ENCODE measurements around the gene LRCH1.
"Not testable (repeated sequence)": the region's sequence is repeated elsewhere in the genome, so short reads cannot be mapped to it uniquely, and the experiment has no call there.

LRCH1 gene

DNA sequence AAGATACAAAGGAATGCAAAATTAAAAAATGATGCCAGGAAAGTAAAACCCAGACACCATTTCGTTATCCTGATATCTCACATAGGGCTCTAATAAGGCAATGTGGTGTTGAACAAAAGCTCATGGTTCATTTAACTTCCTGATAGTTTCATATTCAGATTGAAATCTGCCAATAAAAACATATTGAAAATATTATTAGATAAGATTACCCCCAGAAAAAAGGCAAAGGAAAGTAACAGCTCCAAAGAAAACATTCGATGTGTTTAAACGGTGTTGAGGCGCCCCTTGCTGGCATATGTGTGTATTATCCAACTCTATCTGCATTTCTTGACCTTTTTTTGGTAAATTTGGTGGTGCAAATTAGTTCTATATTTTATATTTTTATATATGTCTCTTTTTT lies 168.1 kb downstream of the LRCH1 start:
- DNase-seq, result peak; percentile 34

- DNase-seq, result no peak
These were observed 173.4 kb downstream of the LRCH1 start for GRCh38 chr13:46726347-46726746.

GRCh38 chr13:46728777-46729176 lies 175.8 kb downstream of the LRCH1 start:
- no peak for DNase-seq

DNA sequence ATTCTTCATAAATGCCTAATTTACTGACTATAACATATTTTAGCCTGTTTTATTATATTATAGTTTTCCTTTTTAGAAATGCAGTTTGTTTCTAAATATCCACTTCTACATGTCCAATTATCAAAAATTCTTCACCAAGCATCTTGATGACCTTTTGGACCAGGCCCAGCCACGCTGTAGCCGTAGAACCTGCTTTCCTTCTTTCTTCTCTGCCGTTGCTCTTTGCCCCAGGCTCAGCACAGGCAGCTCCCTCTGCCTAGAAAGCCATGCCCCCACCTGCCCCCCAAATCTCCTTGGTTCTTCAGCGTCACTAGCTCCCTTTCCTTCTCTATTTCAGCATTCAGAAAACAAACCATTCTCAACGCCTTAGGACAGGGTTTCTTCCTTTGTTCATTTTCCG lies 178.6 kb downstream of the LRCH1 start:
- DNase-seq, result no peak

GRCh38 chr13:46735425-46735824 lies 182.5 kb downstream of the LRCH1 start:
- no peak for DNase-seq

- no peak for DNase-seq
These were observed 183.8 kb downstream of the LRCH1 start for GRCh38 chr13:46736541-46737310.

DNA sequence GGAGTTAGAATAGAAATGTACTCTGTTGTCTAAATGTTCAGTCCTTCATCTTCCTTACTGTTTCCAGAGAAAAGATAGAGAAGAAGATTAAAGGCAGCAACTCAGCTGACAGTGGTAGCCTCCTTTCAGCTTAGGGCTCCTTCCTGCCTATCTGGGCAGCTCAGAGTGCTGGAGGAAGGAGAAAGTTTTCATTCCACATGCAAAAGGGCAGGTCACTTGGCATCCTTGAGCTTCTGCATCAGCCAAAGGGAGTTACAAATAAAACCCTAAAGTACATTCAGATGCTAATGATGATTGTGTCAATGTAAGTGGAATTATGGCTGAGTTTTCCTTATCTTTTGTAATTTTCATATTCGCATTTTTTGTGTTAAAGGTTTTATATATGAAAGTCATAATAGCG lies 185.1 kb downstream of the LRCH1 start:
- DNase-seq, result no peak

- DNase-seq, result no peak
These were observed 185.8 kb downstream of the LRCH1 start for GRCh38 chr13:46738766-46739165.

- DNase-seq, result no peak
These were observed 186.6 kb downstream of the LRCH1 start for GRCh38 chr13:46739447-46740098.

DNA sequence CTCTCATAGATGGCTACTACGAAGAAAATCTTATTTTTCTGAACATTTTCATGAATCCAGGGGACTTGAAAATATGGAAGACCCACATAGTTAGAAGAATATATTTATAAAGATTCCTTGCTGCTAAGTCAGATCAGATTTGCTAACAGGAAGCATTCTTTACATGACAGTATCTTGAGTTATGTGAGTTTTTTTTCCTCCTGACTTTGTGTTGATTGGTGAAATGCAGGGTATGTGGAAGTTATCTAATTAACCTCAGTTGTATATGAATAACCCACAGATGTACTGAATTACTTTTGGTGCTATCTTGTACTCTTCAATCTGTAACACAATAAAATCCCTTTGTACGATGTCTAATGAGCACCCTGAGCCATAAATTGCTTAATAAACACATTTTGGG lies 190.2 kb downstream of the LRCH1 start:
- DNase-seq, result no peak

DNA sequence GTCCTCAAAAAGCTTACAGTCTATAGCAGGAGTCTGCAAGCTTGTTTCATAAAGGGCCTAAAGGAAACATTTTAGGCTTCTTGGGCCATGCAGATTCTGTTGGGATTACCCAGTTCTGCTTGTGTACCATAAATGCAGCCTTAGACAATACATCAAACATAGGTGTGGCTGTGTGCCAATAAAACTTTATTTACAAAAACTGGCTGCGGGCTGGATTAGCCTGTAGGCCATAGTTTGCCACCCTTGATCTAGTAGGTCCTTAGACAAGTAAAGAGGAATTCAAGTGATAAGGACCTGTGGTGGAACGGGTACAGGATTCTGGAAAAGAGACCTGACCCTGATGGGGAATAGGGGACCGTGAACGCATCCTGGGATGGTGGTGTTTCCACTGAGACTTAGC lies 192.1 kb downstream of the LRCH1 start:
- no peak for DNase-seq

GRCh38 chr13:46745706-46746105 lies 192.7 kb downstream of the LRCH1 start:
- DNase-seq, result no peak

- no peak for DNase-seq
These were observed 194.3 kb downstream of the LRCH1 start for GRCh38 chr13:46747031-46747820.

DNA sequence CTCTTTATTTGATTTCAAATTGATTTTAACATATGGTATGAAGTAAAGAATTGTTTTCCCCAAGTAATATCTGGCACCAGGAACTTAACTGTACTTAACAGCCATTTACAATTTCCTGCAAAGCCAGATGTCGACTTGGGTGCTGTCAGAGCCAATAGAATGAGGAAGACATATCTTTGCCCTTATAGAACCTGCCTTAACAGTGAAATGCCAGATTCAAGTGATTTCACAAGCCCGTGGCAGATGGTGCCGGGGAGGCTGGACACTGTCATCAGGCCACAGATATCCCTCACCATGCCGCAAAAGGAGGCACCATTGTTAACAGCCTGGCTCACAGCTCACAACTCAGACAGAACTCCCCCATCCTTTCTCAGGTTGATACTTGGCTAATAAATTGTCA lies 195.3 kb downstream of the LRCH1 start:
- DNase-seq, result no peak

- DNase-seq, result no peak
These were observed 197.0 kb downstream of the LRCH1 start for GRCh38 chr13:46749951-46750350.

DNA sequence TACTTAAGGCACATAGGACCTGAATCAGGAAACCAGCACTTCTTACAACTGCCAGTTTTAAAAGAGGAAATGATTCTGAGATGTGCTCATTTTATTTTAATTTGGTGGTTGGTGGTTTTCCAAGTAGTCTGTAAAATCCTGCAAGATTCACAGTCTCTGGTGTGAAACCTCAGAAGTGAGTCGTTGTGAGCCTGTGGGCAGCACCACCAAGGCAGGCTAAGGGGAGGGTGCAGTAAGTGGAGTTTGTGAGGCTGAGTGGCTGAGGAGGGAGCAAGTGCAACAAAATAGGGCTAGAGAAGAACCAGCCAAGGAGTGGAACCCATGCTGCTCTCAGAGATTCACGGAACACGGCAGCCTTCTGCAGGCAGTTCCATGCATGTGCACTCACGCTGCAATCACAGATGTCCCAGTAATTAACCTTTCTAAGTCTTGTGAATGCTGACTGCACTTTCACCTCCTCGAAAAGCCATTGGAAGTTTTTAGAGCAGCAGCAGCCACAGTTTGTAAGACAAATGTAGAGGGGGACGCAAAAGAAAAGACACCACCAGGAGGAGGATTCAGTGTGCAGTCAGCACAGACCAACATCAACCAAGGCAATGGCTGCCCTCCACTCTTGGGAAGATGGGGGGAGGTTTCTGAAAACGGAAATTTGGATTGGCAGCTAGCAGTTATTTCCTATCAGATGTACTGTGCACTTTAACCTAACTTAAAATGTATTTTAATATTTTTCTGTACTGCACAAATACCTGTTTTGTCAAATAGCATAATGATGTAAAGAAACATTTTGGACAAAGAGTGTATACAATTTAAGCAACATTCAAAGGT lies 199.1 kb downstream of the LRCH1 start:
- peak; percentile 4 for DNase-seq

GRCh38 chr13:46753137-46753536 lies 200.2 kb downstream of the LRCH1 start:
- no peak for DNase-seq

DNA sequence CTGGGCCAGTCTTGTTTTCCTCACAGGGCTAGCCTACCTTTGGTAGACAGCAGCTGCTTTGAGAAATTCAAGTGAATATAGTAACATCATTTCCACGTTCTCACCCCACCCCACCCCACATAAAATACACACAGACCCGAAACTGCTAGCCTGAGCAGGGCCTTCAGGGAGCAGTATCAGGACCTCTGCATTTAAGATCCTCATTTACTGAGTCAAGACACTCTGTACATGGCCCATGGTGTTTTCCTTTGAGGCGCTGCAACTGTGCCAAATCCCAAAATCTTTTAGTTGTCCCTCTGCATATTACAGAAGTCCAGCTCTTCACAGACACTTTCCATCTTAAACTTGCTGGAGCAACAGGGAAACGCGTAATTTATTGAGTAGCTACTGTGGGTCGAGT lies 200.9 kb downstream of the LRCH1 start:
- DNase-seq, result no peak

DNA sequence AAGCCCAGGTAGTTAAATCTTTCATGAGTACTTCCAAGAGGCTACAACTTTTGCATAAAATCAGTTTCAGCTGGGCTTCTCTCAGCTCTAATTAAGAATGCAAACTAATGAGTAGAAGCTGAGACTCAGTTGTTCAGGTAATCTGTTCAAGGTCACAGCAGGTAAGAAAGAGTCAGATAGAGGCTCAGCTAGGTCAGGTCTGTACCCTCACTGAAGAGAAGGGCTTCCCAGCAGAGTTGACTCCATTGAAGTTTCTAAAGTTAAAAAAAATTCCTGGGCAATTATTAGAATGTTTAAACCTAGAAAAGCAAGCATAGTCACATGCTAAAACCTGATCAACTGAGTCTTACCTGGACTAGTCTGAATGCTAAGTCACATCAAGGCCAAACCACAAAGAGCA lies 201.8 kb downstream of the LRCH1 start:
- no peak for DNase-seq

DNA sequence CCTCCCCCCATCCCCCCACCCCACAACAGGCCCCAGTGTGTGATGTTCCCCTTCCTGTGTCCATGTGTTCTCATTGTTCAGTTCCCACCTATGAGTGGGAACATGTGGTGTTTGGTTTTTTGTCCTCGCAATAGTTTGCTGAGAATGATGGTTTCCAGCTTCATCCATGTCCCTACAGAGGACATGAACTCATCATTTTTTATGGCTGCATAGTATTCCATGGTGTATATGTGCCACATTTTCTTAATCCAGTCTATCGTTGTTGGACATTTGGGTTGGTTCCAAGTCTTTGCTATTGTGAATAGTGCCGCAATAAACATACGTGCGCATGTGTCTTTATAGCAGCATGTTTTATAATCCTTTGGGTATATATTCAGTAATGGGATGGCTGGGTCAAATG lies 202.5 kb downstream of the LRCH1 start:
- DNase-seq, result not testable (repeated sequence)

- no peak for DNase-seq
These were observed 204.0 kb downstream of the LRCH1 start for GRCh38 chr13:46756977-46757376.

- no peak for DNase-seq
These were observed 204.7 kb downstream of the LRCH1 start for GRCh38 chr13:46757640-46758039.

DNA sequence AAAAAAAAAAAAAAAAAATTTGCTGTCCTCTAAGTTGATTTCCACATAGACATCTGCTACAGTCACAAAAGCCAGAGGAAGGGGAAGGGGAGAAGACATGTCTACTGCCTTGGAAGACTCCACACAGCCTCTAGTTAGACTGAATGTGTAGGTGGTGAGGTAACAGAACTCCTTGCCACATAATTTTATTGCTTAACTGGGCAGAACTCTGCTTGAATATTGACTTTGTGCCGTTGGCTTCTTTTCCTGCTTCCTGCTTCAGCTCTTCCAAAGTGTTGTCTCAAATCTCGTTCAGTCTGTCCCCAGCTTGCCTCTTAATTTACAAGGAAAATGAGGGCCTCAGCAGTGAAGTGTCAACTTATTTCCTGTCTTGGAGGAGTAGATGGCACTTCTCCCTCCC lies 206.9 kb downstream of the LRCH1 start:
- no peak for DNase-seq
